SK-N-SH (cell line): Measurements from ENCODE around the gene EIF2S2. TPM values are rescaled to one million over a fixed set of nuclear protein-coding genes. Genes with fewer than 3 reads are reported as not detected.

Experiments used
- CTCF ChIA-PET: fragments of 300-600, 350-600 bp; formaldehyde crosslinking; extraction: SDS; loops from one replicate; lab custom pipeline; 2021; lab: Yijun Ruan, JAX
- POLR2A ChIA-PET: fragments of 350-600 bp; sonication (Branson Sonifier 250); formaldehyde crosslinking; extraction: SDS; loops from one replicate; lab custom pipeline; 2020; ENCODE audit warnings: antibody characterized with exemption, inconsistent platforms; lab: Yijun Ruan, JAX
- DNase-seq: peaks from one replicate; pipeline ENCODE4 v3.0.0; 2012
- H2AFZ ChIP-seq: fragments of 200-600 bp; sonication (generic); 2 replicates; pipeline ENCODE4 v1.8.1; 2016; ENCODE audit warnings: antibody characterized with exemption, mild to moderate bottlenecking, low read depth
- H3F3A ChIP-seq: fragments of 200-600 bp; sonication (generic); replicated peaks from 2 replicates; pipeline ENCODE3; 2016; ENCODE audit warnings: antibody characterized with exemption, mild to moderate bottlenecking; ENCODE audit not compliant: insufficient read depth
- H3K27ac ChIP-seq, 2 experiments: fragments of 200-500 bp in 1 of 2; fragments of 200-600 bp in 1 of 2; sonication (Bioruptor generic) in 1 of 2; sonication (generic), shearing (Covaris generic) in 1 of 2; 2 replicates each; pipeline versions ENCODE4 v1.5.1 to v1.6.1; 2014 to 2016; ENCODE audit warnings: low read depth in 2 of 2, inconsistent platforms in 1 of 2, low read length in 1 of 2, mild to moderate bottlenecking in 1 of 2, mixed read lengths in 1 of 2
- H3K27me3 ChIP-seq: fragments of 200-600 bp; sonication (generic), shearing (Covaris generic); 2 replicates; pipeline ENCODE4 v1.6.1; 2016; ENCODE audit warnings: mixed run types; ENCODE audit not compliant: insufficient read depth
- H3K36me3 ChIP-seq, 2 experiments: fragments of 200-500 bp in 1 of 2; fragments of 200-600 bp in 1 of 2; sonication (Bioruptor generic) in 1 of 2; sonication (generic) in 1 of 2; replicated peaks in 1 of 2; 2 replicates each; pipeline versions ENCODE3 to v1.5.1; 2014 to 2016; ENCODE audit warnings: low read length in 1 of 2, mild to moderate bottlenecking in 1 of 2; ENCODE audit not compliant: insufficient read depth in 2 of 2, control insufficient read depth in 1 of 2
- H3K4me1 ChIP-seq, 2 experiments: fragments of 200-500 bp in 1 of 2; fragments of 200-600 bp in 1 of 2; sonication (Bioruptor generic) in 1 of 2; sonication (generic), shearing (Covaris generic) in 1 of 2; 2 replicates each; pipeline versions ENCODE4 v1.5.1 to v1.6.1; 2014 to 2016; ENCODE audit warnings: low read depth in 1 of 2, low read length in 1 of 2, mixed run types in 1 of 2; ENCODE audit not compliant: insufficient read depth in 2 of 2, control insufficient read depth in 1 of 2
- H3K4me2 ChIP-seq: fragments of 200-600 bp; sonication (generic), shearing (Covaris generic); 2 replicates; pipeline ENCODE4 v1.6.1; 2017; ENCODE audit warnings: mixed run types
- H3K4me3 ChIP-seq, 2 experiments: fragments of 200-500 bp in 1 of 2; fragments of 200-600 bp in 1 of 2; sonication (Bioruptor generic) in 1 of 2; sonication (generic), shearing (Covaris generic) in 1 of 2; 2 replicates each; pipeline versions ENCODE4 v1.5.1 to v1.8.1; 2014 to 2016; ENCODE audit warnings: low read depth in 2 of 2, inconsistent platforms in 1 of 2, low read length in 1 of 2, mild to moderate bottlenecking in 1 of 2, mixed read lengths in 1 of 2, moderate library complexity in 1 of 2
- H3K79me2 ChIP-seq: fragments of 200-600 bp; sonication (generic); 2 replicates; pipeline ENCODE4 v1.8.1; 2017; ENCODE audit warnings: mild to moderate bottlenecking; ENCODE audit not compliant: insufficient read depth
- H3K9ac ChIP-seq: fragments of 200-600 bp; sonication (generic); 2 replicates; pipeline ENCODE4 v1.6.1; 2017; ENCODE audit warnings: mixed run types
- H3K9me2 ChIP-seq: fragments of 200-600 bp; sonication (generic); 2 replicates; pipeline ENCODE4 v1.6.1; 2017; ENCODE audit warnings: mixed run types
- H3K9me3 ChIP-seq: fragments of 200-600 bp; sonication (generic); 2 replicates; pipeline ENCODE4 v1.6.1; 2017; ENCODE audit warnings: mixed run types, mild to moderate bottlenecking, moderate library complexity
- H4K20me1 ChIP-seq: fragments of 200-600 bp; sonication (generic); 2 replicates; pipeline ENCODE4 v1.6.1; 2017; ENCODE audit warnings: mild to moderate bottlenecking, mixed run types; ENCODE audit not compliant: insufficient read depth
- ELF1 ChIP-seq: IDR thresholded peaks from 2 replicates; pipeline ENCODE4 v1.4.0; 2012
- EZH2phosphoT487 ChIP-seq: fragments of 200-600 bp; sonication (generic); IDR thresholded peaks from 2 replicates; pipeline ENCODE4 v1.6.1; 2017; ENCODE audit warnings: low read depth, mixed run types, mild to moderate bottlenecking, antibody characterized with exemption, moderate library complexity, borderline replicate concordance
- FOXM1 ChIP-seq: IDR thresholded peaks from 2 replicates; pipeline ENCODE4 v1.4.0; 2012; ENCODE audit warnings: low read depth, mild to moderate bottlenecking
- JUND ChIP-seq: IDR thresholded peaks from 2 replicates; pipeline ENCODE4 v1.4.0; 2012
- MXI1 ChIP-seq: IDR thresholded peaks from 2 replicates; pipeline ENCODE4 v1.6.1; 2012; ENCODE audit warnings: mild to moderate bottlenecking, low read depth, low read length, improper control_type of control experiment
- RAD21 ChIP-seq: IDR thresholded peaks from 2 replicates; pipeline ENCODE4 v1.6.1; 2012; ENCODE audit warnings: mild to moderate bottlenecking, low read length
- REST ChIP-seq: IDR thresholded peaks from 2 replicates; pipeline ENCODE4 v1.6.1; 2012; ENCODE audit warnings: mild to moderate bottlenecking, low read depth, low read length, moderate library complexity
- RFX5 ChIP-seq: IDR thresholded peaks from 2 replicates; pipeline ENCODE4 v1.6.1; 2012; ENCODE audit warnings: mild to moderate bottlenecking, improper control_type of control experiment, low read length
- SIN3A ChIP-seq: IDR thresholded peaks from 2 replicates; pipeline ENCODE4 v1.6.1; 2012; ENCODE audit warnings: low read depth, mild to moderate bottlenecking, low read length, moderate library complexity, borderline replicate concordance
- TAF1 ChIP-seq: IDR thresholded peaks from 2 replicates; pipeline ENCODE4 v1.6.1; 2012; ENCODE audit warnings: low read depth, mild to moderate bottlenecking, low read length, moderate library complexity, borderline replicate concordance
- WGBS: methylation state at CpG from one replicate; pipeline ENCODE4 v1.1.6; 2017; ENCODE audit warnings: low lambda C conversion rate; 5-methylcytosine and 5-hydroxymethylcytosine counted together
- polyA plus RNA-seq, 3 experiments: library from polyadenylated mRNA; depleted of rRNA; stranded (reverse); fragments of >200 nt; gene quantifications; 2 replicates each; pipeline ENCODE4 v1.2.3, GENCODE V29; 2012

The EIF2S2 gene
- polyA plus RNA-seq, 1 of the 3 experiments (the other 2 are of a cell fraction): 50.7 TPM

GRCh38 chr20:34085544-34086040 is 26.5 kb downstream of the EIF2S2 start:
- no peaks in the 10 kb centered on the region for H3K9me3 ChIP-seq
- WGBS: 92% methylated on average over 5 of the region's 5 CpGs
- H3K4me3 ChIP-seq: no peak overlapping the region
- H4K20me1 ChIP-seq: peaks cover 39% of the 10 kb centered on the region
- H3K79me2 ChIP-seq: peaks cover 17% of the 10 kb centered on the region
- H3K27ac ChIP-seq: no peak overlapping the region
- H3K4me1 ChIP-seq: peaks cover 8% of the 10 kb centered on the region in 2 experiments; a peak in 1 of 4 replicates
- H3K36me3 ChIP-seq: peaks cover 35 to 37% of the 10 kb centered on the region in 2 experiments
- no peak overlapping the region for H3K9ac ChIP-seq
- POLR2A ChIA-PET: no interaction called here
- no peak for TF ChIP-seq RFX5
- H2AFZ ChIP-seq: no peak overlapping the region
- H3K4me2 ChIP-seq: no peak overlapping the region
- no peaks in the 10 kb centered on the region for H3K9me2 ChIP-seq
- DNase-seq: no peak
- peaks cover 40% of the 10 kb centered on the region for H3F3A ChIP-seq
- no peaks in the 10 kb centered on the region for H3K27me3 ChIP-seq
- CTCF ChIA-PET: interaction anchor here (1.0 to 2.1 kb wide), 3 partner anchors 9 to 37 kb away, joined by 3 to 8 read pairs (median 3); no protein-coding TSS in a partner anchor

GRCh38 chr20:34084227-34084923 is 27.7 kb downstream of the EIF2S2 start:
- CTCF ChIA-PET: no interaction called here
- Histone ChIP-seq H4K20me1 (peaks cover 29% of the 10 kb centered on the region), H3K27ac (no peak overlapping the region)

More at GRCh38 chr20:34084227-34084923, 27.7 kb downstream of the EIF2S2 start:
- H3K4me2 ChIP-seq: no peak overlapping the region
- TF ChIP-seq SIN3A (no peak), REST (no peak), ELF1 (no peak), TAF1 (no peak), JUND (no peak), MXI1 (no peak), FOXM1 (no peak), RAD21 (no peak), RFX5 (no peak), EZH2phosphoT487 (no peak)
- peaks cover 30% of the 10 kb centered on the region for H3F3A ChIP-seq
- no peaks in the 10 kb centered on the region for H3K27me3 ChIP-seq
- POLR2A ChIA-PET: no interaction called here
- no peak overlapping the region for H3K9ac ChIP-seq
- WGBS: 93% methylated on average over 9 of the region's 9 CpGs
- no peak overlapping the region for H3K4me3 ChIP-seq
- DNase-seq: no peak
- peaks cover 7% of the 10 kb centered on the region for H3K79me2 ChIP-seq
- H2AFZ ChIP-seq: no peak overlapping the region
- H3K9me2 ChIP-seq: no peaks in the 10 kb centered on the region
- no peaks in the 10 kb centered on the region for H3K9me3 ChIP-seq
- peaks cover 23 to 35% of the 10 kb centered on the region in 2 experiments for H3K36me3 ChIP-seq
- peaks cover 8% of the 10 kb centered on the region in 2 experiments; a peak in 1 of 4 replicates for H3K4me1 ChIP-seq
